B cell (primary cell): ENCODE data around the gene GBE1.

Experiments used
- CTCF ChIP-seq: fragments of 200-600 bp; IDR thresholded peaks from one replicate; pipeline ENCODE4 v1.8.0; 2022; ENCODE audit warnings: antibody characterized with exemption, mild to moderate bottlenecking
- EZH2 ChIP-seq: IDR thresholded peaks from 2 replicates; pipeline ENCODE4 v1.6.1; 2012; ENCODE audit warnings: borderline replicate concordance, low read depth, mild to moderate bottlenecking, moderate library complexity, low read length; ENCODE audit not compliant: insufficient read depth, poor library complexity, severe bottlenecking

- TF ChIP-seq CTCF (no peak), EZH2 (no peak)
Measured at GRCh38 chr3:81483046-81483445, 278.4 kb downstream of the GBE1 start.
